ENCODE measurements around the gene KLK8.

- TF ChIP-seq ZNF274 (IDR thresholded peaks at IDR 0.05; ENCODE audit: low read depth, low read length) (no peak), YY1 (IDR thresholded peaks at IDR 0.05; ENCODE audit: insufficient read depth, insufficient read length) (no peak), SUZ12 (IDR thresholded peaks at IDR 0.05; ENCODE audit: extremely low read depth, insufficient read depth, insufficient read length) (no peak)
Measured at GRCh38 chr19:51010066-51010795, 8.8 kb upstream of the KLK8 start.
